ENCODE measurements around the gene ZNF410. TPM values are rescaled to one million over a fixed set of nuclear protein-coding genes. Genes with fewer than 3 reads are reported as not detected.
"Not testable (repeated sequence)": the region's sequence is repeated elsewhere in the genome, so short reads cannot be mapped to it uniquely, and the experiment has no call there.

The ZNF410 gene
- polyA plus RNA-seq, 1 donor (not counting 4 experiments of a cell fraction or from before 2014, with no cell fraction given), result 57.9 TPM

GRCh38 chr14:73913256-73913655 lies 26.6 kb downstream of the ZNF410 start:
- Histone ChIP-seq H3K4me1 (ENCODE audit: control insufficient read depth, extremely low read depth, insufficient read depth, low read length) (peaks cover 2% of the 10 kb centered on the region), H2AFZ (ENCODE audit: control insufficient read depth, low read length) (no peak overlapping the region), H3K36me3 (ENCODE audit: control insufficient read depth in 2 of 2, extremely low read depth in 1 of 2, insufficient read depth in 2 of 2, low read length in 2 of 2) (peaks cover 24 to 30% of the 10 kb centered on the region in 2 experiments), H3K27ac (ENCODE audit: control insufficient read depth, insufficient read depth, low read length) (no peak overlapping the region), H4K20me1 (ENCODE audit: control insufficient read depth, extremely low read depth, insufficient read depth, low read length) (peaks cover 3% of the 10 kb centered on the region), H3K9me3 (ENCODE audit: control insufficient read depth, low read depth, low read length) (no peaks in the 10 kb centered on the region), H3K4me2 (ENCODE audit: control insufficient read depth, extremely low read depth, insufficient read depth, low read depth, low read length) (no peak overlapping the region), H3K9ac (ENCODE audit: control insufficient read depth, extremely low read depth, insufficient read depth, low read length) (no peak overlapping the region), H3K79me2 (ENCODE audit: control insufficient read depth, insufficient read depth, low read length) (peaks cover 30% of the 10 kb centered on the region), H3K9me1 (ENCODE audit: control insufficient read depth, extremely low read depth, insufficient read depth, low read length) (peaks cover 2% of the 10 kb centered on the region), H3K27me3 (ENCODE audit: control insufficient read depth, extremely low read depth, insufficient read depth, low read length) (no peaks in the 10 kb centered on the region), H3K4me3 (ENCODE audit: control insufficient read depth in 2 of 3, extremely low read depth in 1 of 3, insufficient read depth in 2 of 3, low read depth in 1 of 3, low read length in 3 of 3) (no peak overlapping the region)
- TF ChIP-seq CTCF (optimal IDR thresholded peaks at IDR 0.05 in 1 of 3, IDR thresholded peaks at IDR 0.05 in 1 of 3, conservative IDR thresholded peaks at IDR 0.05 in 1 of 3; ENCODE audit: extremely low read depth in 1 of 3, insufficient read depth in 2 of 3, low read length in 3 of 3), result no peak
- no peak for TF ChIP-seq EZH2 (IDR thresholded peaks at IDR 0.05; ENCODE audit: low read length)
- dilution Hi-C loops (cut with MboI; ENCODE audit: extremely low pct_ligation_motif_present, low sequenced_read_pairs), result no loop called here
- FAIRE-seq (no peak), DNase-seq (ENCODE audit: low read depth, low spot score) (no peak)

- FAIRE-seq (no peak), DNase-seq (ENCODE audit: low read depth, low spot score) (no peak)
- H3K9ac ChIP-seq (ENCODE audit: control insufficient read depth, extremely low read depth, insufficient read depth, low read length), result no peak overlapping the region
- H4K20me1 ChIP-seq (ENCODE audit: control insufficient read depth, extremely low read depth, insufficient read depth, low read length), result peaks cover 7% of the 10 kb centered on the region
- H2AFZ ChIP-seq (ENCODE audit: control insufficient read depth, low read length), result no peak overlapping the region
- no peak for TF ChIP-seq CTCF (optimal IDR thresholded peaks at IDR 0.05 in 1 of 3, IDR thresholded peaks at IDR 0.05 in 1 of 3, conservative IDR thresholded peaks at IDR 0.05 in 1 of 3; ENCODE audit: extremely low read depth in 1 of 3, insufficient read depth in 2 of 3, low read length in 3 of 3)
- no peak for TF ChIP-seq EZH2 (IDR thresholded peaks at IDR 0.05; ENCODE audit: low read length)
- no peak overlapping the region for H3K27ac ChIP-seq (ENCODE audit: control insufficient read depth, insufficient read depth, low read length)
- H3K9me3 ChIP-seq (ENCODE audit: control insufficient read depth, low read depth, low read length), result no peaks in the 10 kb centered on the region
- no peak overlapping the region for H3K4me3 ChIP-seq (ENCODE audit: control insufficient read depth in 2 of 3, extremely low read depth in 1 of 3, insufficient read depth in 2 of 3, low read depth in 1 of 3, low read length in 3 of 3)
- peaks cover 2% of the 10 kb centered on the region for H3K4me1 ChIP-seq (ENCODE audit: control insufficient read depth, extremely low read depth, insufficient read depth, low read length)
- dilution Hi-C loops (cut with MboI; ENCODE audit: extremely low pct_ligation_motif_present, low sequenced_read_pairs), result no loop called here
- peaks cover 21 to 25% of the 10 kb centered on the region in 2 experiments for H3K36me3 ChIP-seq (ENCODE audit: control insufficient read depth in 2 of 2, extremely low read depth in 1 of 2, insufficient read depth in 2 of 2, low read length in 2 of 2)
- no peak overlapping the region for H3K4me2 ChIP-seq (ENCODE audit: control insufficient read depth, extremely low read depth, insufficient read depth, low read depth, low read length)
- H3K27me3 ChIP-seq (ENCODE audit: control insufficient read depth, extremely low read depth, insufficient read depth, low read length), result no peaks in the 10 kb centered on the region
- peaks cover 2% of the 10 kb centered on the region for H3K9me1 ChIP-seq (ENCODE audit: control insufficient read depth, extremely low read depth, insufficient read depth, low read length)
- H3K79me2 ChIP-seq (ENCODE audit: control insufficient read depth, insufficient read depth, low read length), result peaks cover 24% of the 10 kb centered on the region
These were observed 29.7 kb downstream of the ZNF410 start for GRCh38 chr14:73916324-73916723.

GRCh38 chr14:73919457-73919856 lies 32.8 kb downstream of the ZNF410 start:
- H3K9me3 ChIP-seq (ENCODE audit: control insufficient read depth, low read depth, low read length); H3K4me1 ChIP-seq (ENCODE audit: control insufficient read depth, extremely low read depth, insufficient read depth, low read length); H3K4me2 ChIP-seq (ENCODE audit: control insufficient read depth, extremely low read depth, insufficient read depth, low read depth, low read length); H2AFZ ChIP-seq (ENCODE audit: control insufficient read depth, low read length); FAIRE-seq; dilution Hi-C loops (cut with MboI; ENCODE audit: extremely low pct_ligation_motif_present, low sequenced_read_pairs); H4K20me1 ChIP-seq (ENCODE audit: control insufficient read depth, extremely low read depth, insufficient read depth, low read length); H3K27me3 ChIP-seq (ENCODE audit: control insufficient read depth, extremely low read depth, insufficient read depth, low read length); H3K4me3 ChIP-seq (ENCODE audit: control insufficient read depth in 2 of 3, extremely low read depth in 1 of 3, insufficient read depth in 2 of 3, low read depth in 1 of 3, low read length in 3 of 3); H3K9ac ChIP-seq (ENCODE audit: control insufficient read depth, extremely low read depth, insufficient read depth, low read length); H3K27ac ChIP-seq (ENCODE audit: control insufficient read depth, insufficient read depth, low read length); DNase-seq (ENCODE audit: low read depth, low spot score); H3K9me1 ChIP-seq (ENCODE audit: control insufficient read depth, extremely low read depth, insufficient read depth, low read length): not testable (repeated sequence)
- peaks cover 26 to 46% of the 10 kb centered on the region in 2 experiments for H3K36me3 ChIP-seq (ENCODE audit: control insufficient read depth in 2 of 2, extremely low read depth in 1 of 2, insufficient read depth in 2 of 2, low read length in 2 of 2)
- peaks cover 20% of the 10 kb centered on the region for H3K79me2 ChIP-seq (ENCODE audit: control insufficient read depth, insufficient read depth, low read length)

Measured in keratinocyte (primary cell).